DMS53 treated with DMSO at 0.1 percent for 48 hours (cell line): ENCODE results near the gene MRPL52.

Source experiments
- DNase-seq: peaks from one replicate; lab custom pipeline; 2025; ENCODE audit not compliant: unreplicated experiment; lab: John Stamatoyannopoulos, UW

The MRPL52 gene

GRCh38 chr14:22878271-22879246 lies 48.9 kb downstream of the MRPL52 start:
- no peak for DNase-seq

DNA sequence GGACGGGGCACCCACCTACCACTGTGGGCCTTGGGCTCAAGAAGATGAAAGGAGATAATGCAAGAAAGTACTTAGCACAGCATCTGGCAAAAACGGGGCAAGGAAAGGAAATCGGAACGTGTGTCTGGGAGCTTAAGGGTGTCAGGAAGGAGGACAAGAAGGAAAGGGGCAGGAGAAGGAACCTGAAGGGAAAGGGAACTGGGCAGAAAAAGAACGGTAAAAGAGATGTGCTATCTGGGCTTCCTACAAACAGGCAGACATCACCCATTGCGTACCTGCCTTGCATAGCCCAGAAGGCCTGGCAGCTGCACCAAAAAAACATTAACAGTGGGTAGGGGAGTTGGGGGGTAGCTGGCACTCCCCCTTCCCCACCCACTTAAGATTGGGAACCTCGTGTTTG lies 52.4 kb downstream of the MRPL52 start:
- no peak for DNase-seq

GRCh38 chr14:22882529-22883172 lies 53.0 kb downstream of the MRPL52 start:
- peak; percentile 16 for DNase-seq

DNA sequence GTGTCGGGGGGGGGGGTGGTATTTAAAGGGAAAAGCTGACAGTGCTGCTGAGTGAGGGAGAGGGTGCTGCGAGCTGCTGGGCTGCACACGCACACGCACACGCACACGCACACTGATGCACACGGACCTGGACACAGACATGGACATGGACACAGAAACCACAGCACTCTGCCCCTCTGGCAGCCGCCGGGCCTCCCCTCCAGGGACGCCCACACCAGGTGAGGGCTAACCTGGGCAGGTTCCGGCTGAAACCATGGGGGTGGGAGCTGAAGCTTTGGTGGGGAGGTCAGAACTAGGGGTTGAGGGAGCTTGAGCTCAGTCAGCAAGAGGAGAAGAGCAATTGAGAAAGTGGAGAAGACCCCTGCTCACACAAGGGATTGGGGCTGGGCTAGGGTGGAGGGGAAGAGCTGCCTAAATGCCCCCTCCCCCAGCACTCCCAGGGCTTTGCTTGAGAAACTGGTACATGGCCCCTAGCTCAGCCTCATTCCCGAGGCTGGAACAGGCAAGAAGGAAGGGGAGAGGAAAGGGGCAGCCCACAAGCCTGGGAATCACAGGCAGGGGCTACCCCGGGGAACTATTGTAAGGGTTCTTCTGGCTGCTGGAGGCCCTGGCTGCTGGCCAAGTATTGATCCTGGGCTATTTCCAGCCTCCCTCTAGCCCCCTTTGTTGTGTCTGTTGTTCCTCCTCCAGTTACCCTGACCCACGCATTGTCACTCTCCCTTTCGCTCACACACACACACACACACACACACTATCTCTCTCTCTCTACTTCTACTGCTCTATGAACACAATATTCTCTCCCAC lies 53.7 kb downstream of the MRPL52 start, which contains the start of gene REM2:
REM2 (plus strand) TSS at position 50 of the 804 bp plus-strand sequence; CDS start at position 116, 66 bp downstream.
- no peak for DNase-seq

DNA sequence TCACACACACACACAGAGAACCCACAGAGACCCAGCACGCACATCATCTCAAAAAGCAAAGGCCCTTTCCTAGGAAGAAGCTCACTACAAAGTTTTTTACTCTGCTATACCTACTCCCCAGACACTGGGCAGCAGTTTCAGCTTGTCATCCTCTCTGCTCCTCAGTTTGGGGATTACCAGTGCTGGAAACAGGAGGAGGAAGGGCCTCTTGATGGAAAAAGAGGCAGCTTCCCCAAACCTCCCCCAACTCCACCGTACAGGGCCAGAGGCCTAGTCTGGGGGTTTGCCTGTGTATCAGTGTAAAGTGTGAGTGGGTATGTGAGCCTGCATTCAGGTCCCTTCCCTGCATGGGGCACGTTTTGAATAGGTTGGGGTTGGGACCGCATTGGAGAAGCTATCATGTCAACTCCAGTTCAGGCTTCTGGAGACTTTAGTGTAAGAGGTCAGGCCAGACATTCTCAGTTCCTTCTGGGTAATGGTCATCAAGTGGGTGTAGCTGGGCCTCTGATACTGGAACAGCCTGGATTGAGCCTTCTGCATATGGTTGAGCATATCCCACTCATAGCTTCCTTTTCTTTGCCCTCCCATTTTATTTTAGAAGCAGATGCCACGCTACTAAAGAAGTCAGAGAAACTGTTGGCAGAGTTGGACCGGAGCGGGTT lies 54.5 kb downstream of the MRPL52 start:
- DNase-seq, result no peak
